OCI-LY7 (cell line): ENCODE data around the gene CTNNA1. TPM values are rescaled to one million over a fixed set of nuclear protein-coding genes. Genes with fewer than 3 reads are reported as not detected.

Source experiments
- BruUV-seq: library from RNA; stranded (reverse); fragments of 400-500 nt; replicated peaks from 2 replicates; lab custom pipeline; 2021; lab: Mats Ljungman, UMichigan
- CTCF ChIA-PET: fragments of 300-600 bp; sonication (Branson Sonifier 250); formaldehyde crosslinking; loops from one replicate; lab custom pipeline; 2022; ENCODE audit warnings: antibody characterized with exemption; ENCODE audit not compliant: unreplicated experiment; lab: Charles Lee
- POLR2A ChIA-PET: fragments of 300-600 bp; sonication (Branson Sonifier 250); formaldehyde crosslinking; loops from one replicate; lab custom pipeline; 2022; ENCODE audit warnings: antibody characterized with exemption; lab: Charles Lee
- DNase-seq: peaks from one replicate; pipeline ENCODE4 v3.0.0-alpha.2; 2015; ENCODE audit warnings: low spot score
- H2AFZ ChIP-seq: fragments of 200-600 bp; sonication (generic), shearing (Covaris generic); 2 replicates; pipeline ENCODE4 v1.6.1; 2014; ENCODE audit warnings: mild to moderate bottlenecking, antibody characterized with exemption, low read length, moderate library complexity
- H3K27ac ChIP-seq: fragments of 200-600 bp; sonication (generic); 2 replicates; pipeline ENCODE4 v1.5.1; 2014; ENCODE audit warnings: mixed run types, low read depth, mild to moderate bottlenecking, moderate library complexity, low read length, inconsistent platforms; ENCODE audit not compliant: poor library complexity, severe bottlenecking
- H3K36me3 ChIP-seq: fragments of 200-600 bp; sonication (generic); 2 replicates; pipeline ENCODE4 v1.6.1; 2014; ENCODE audit warnings: mild to moderate bottlenecking, antibody characterized with exemption, low read length, moderate library complexity, mixed read lengths; ENCODE audit not compliant: insufficient read depth
- H3K4me1 ChIP-seq: fragments of 200-600 bp; sonication (generic); 2 replicates; pipeline ENCODE4 v1.5.1; 2014; ENCODE audit warnings: mild to moderate bottlenecking, low read length; ENCODE audit not compliant: insufficient read depth, poor library complexity, severe bottlenecking
- H3K4me2 ChIP-seq: fragments of 200-600 bp; sonication (generic); 2 replicates; pipeline ENCODE4 v1.6.1; 2014; ENCODE audit warnings: mild to moderate bottlenecking, low read length
- H3K4me3 ChIP-seq: fragments of 200-600 bp; sonication (generic); 2 replicates; pipeline ENCODE4 v1.5.1; 2014; ENCODE audit warnings: mild to moderate bottlenecking, low read depth, low read length; ENCODE audit not compliant: poor library complexity, severe bottlenecking
- H3K79me2 ChIP-seq: fragments of 200-600 bp; sonication (generic); 2 replicates; pipeline ENCODE4 v1.6.1; 2016; ENCODE audit warnings: low read depth, mild to moderate bottlenecking, low read length, moderate library complexity, mixed read lengths; ENCODE audit not compliant: insufficient read depth
- H3K9me2 ChIP-seq: fragments of 200-600 bp; sonication (generic); 2 replicates; pipeline ENCODE4 v1.6.1; 2016; ENCODE audit warnings: mild to moderate bottlenecking, low read length, mixed read lengths; ENCODE audit not compliant: insufficient read depth
- H3K9me3 ChIP-seq: fragments of 200-600 bp; sonication (generic); 2 replicates; pipeline ENCODE4 v1.6.1; 2014; ENCODE audit warnings: mild to moderate bottlenecking, mixed run types, low read length, mixed read lengths
- H4K20me1 ChIP-seq: fragments of 200-600 bp; sonication (generic); 2 replicates; pipeline ENCODE4 v1.6.1; 2014; ENCODE audit warnings: mild to moderate bottlenecking, antibody characterized with exemption, low read length, moderate library complexity, mixed read lengths; ENCODE audit not compliant: insufficient read depth
- CTCF ChIP-seq: fragments of 200-600 bp; sonication (generic); conservative IDR thresholded peaks from 2 replicates; pipeline ENCODE4 v1.5.1; 2014; ENCODE audit warnings: mild to moderate bottlenecking, antibody characterized with exemption, low read length, moderate library complexity, mixed read lengths
- EZH2phosphoT487 ChIP-seq: fragments of 200-600 bp; sonication (generic); IDR thresholded peaks from 2 replicates; pipeline ENCODE4 v1.6.1; 2018; ENCODE audit warnings: low read depth, borderline replicate concordance, mild to moderate bottlenecking, mixed run types, antibody characterized with exemption, low read length, moderate library complexity, mixed read lengths
- intact Hi-C: fragments of 100-400 bp; cut with micrococcal nuclease; formaldehyde crosslinking; loops from one replicate; pipeline ENCODE4 v1.10.0; 2022; ENCODE audit not compliant: unreplicated experiment
- total RNA-seq, 2 experiments: library from RNA; depleted of rRNA in 1 of 2; stranded (reverse); fragments of >200 nt in 1 of 2; shearing (Covaris generic) in 1 of 2; gene quantifications; 2 replicates each; pipeline ENCODE4 v1.2.3, GENCODE V29; 2014 to 2022

Gene CTNNA1
- total RNA-seq, 2 experiments from 2014 or later, result 40.4 to 42.7 TPM

- Histone ChIP-seq H3K79me2 (no peaks in the 10 kb centered on the region), H2AFZ (no peak overlapping the region), H3K36me3 (no peaks in the 10 kb centered on the region), H3K27ac (no peak overlapping the region), H3K9me3 (no peaks in the 10 kb centered on the region), H4K20me1 (no peaks in the 10 kb centered on the region), H3K9me2 (no peaks in the 10 kb centered on the region), H3K4me1 (no peaks in the 10 kb centered on the region), H3K4me2 (no peak overlapping the region), H3K4me3 (no peak overlapping the region)
- no peak for DNase-seq
- intact Hi-C loops, result no loop called here
- BruUV-seq, result no TSS peak
- TF ChIP-seq EZH2phosphoT487 (no peak), CTCF (no peak)
- ChIA-PET CTCF (no interaction called here), POLR2A (no interaction called here)
These were observed 40.9 kb upstream of the CTNNA1 start for GRCh38 chr5:138712324-138712723.

GRCh38 chr5:138712791-138713190, 40.4 kb upstream of the CTNNA1 start:
- H3K36me3 ChIP-seq, result no peaks in the 10 kb centered on the region
- no peaks in the 10 kb centered on the region for H3K4me1 ChIP-seq
- H3K9me2 ChIP-seq, result no peaks in the 10 kb centered on the region
- H3K4me3 ChIP-seq, result no peak overlapping the region
- H2AFZ ChIP-seq, result no peak overlapping the region
- no peak overlapping the region for H3K4me2 ChIP-seq
- no peak overlapping the region for H3K27ac ChIP-seq
- ChIA-PET POLR2A (interaction anchor here (0.7 kb wide), 1 partner anchor 53 kb away, joined by 4 read pairs; no protein-coding TSS in a partner anchor), CTCF (no interaction called here)
- H3K79me2 ChIP-seq, result no peaks in the 10 kb centered on the region
- no peak for TF ChIP-seq EZH2phosphoT487
- no peak for TF ChIP-seq CTCF
- intact Hi-C loops, result no loop called here
- DNase-seq, result no peak
- no peaks in the 10 kb centered on the region for H3K9me3 ChIP-seq
- BruUV-seq, result no TSS peak
- H4K20me1 ChIP-seq, result no peaks in the 10 kb centered on the region

GRCh38 chr5:138713247-138713646, 40.0 kb upstream of the CTNNA1 start:
- intact Hi-C loops, result no loop called here
- H3K9me2 ChIP-seq, result no peaks in the 10 kb centered on the region
- H4K20me1 ChIP-seq, result no peaks in the 10 kb centered on the region
- no peaks in the 10 kb centered on the region for H3K36me3 ChIP-seq
- BruUV-seq, result no TSS peak
- no peaks in the 10 kb centered on the region for H3K79me2 ChIP-seq
- ChIA-PET POLR2A (interaction anchor here (0.7 kb wide), 2 partner anchors 52 to 745 kb away, joined by 4 to 5 read pairs; no protein-coding TSS in a partner anchor), CTCF (no interaction called here)
- H3K9me3 ChIP-seq, result no peaks in the 10 kb centered on the region
- no peak overlapping the region for H3K4me2 ChIP-seq
- no peak for DNase-seq
- no peak overlapping the region for H3K4me3 ChIP-seq
- no peak overlapping the region for H2AFZ ChIP-seq
- no peak for TF ChIP-seq CTCF
- no peak for TF ChIP-seq EZH2phosphoT487
- no peak overlapping the region for H3K27ac ChIP-seq
- H3K4me1 ChIP-seq, result no peaks in the 10 kb centered on the region
